Suprapubic skin (tissue), 4 donors: Measurements from ENCODE around the gene MGAT1. TPM values are rescaled to one million over a fixed set of nuclear protein-coding genes. Genes with fewer than 3 reads are reported as not detected.

Experiments used
- DNase-seq, 2 donors: peaks; one replicate each; pipeline ENCODE4 v3.0.0-alpha.2; 2019; ENCODE audit warnings: low spot score in 2 of 2
- H3K27ac ChIP-seq: fragments of 200-600 bp; sonication (generic); one replicate; pipeline ENCODE4 v1.5.1; 2019
- H3K27me3 ChIP-seq: fragments of 200-600 bp; sonication (generic); one replicate; pipeline ENCODE4 v1.5.1; 2019
- H3K36me3 ChIP-seq: fragments of 200-600 bp; sonication (generic); one replicate; pipeline ENCODE4 v1.5.1; 2019
- H3K4me1 ChIP-seq: fragments of 200-600 bp; sonication (generic); one replicate; pipeline ENCODE4 v1.5.1; 2019
- H3K4me3 ChIP-seq: fragments of 200-600 bp; sonication (generic); one replicate; pipeline ENCODE4 v1.5.1; 2019; ENCODE audit warnings: mild to moderate bottlenecking
- H3K9me3 ChIP-seq: fragments of 200-600 bp; sonication (generic); one replicate; pipeline ENCODE4 v1.5.1; 2019
- EP300 ChIP-seq: sonication (generic); formaldehyde crosslinking; IDR thresholded peaks from one replicate; pipeline ENCODE4 v1.6.1; 2017; ENCODE audit warnings: antibody characterized with exemption
- POLR2A ChIP-seq, 2 donors: fragments of 450-650 bp; IDR thresholded peaks; one replicate each; pipeline ENCODE4 v1.6.1; 2017; ENCODE audit warnings: antibody characterized with exemption in 2 of 2, mild to moderate bottlenecking in 2 of 2, moderate library complexity in 2 of 2
- POLR2AphosphoS5 ChIP-seq, 3 donors: sonication (generic); formaldehyde crosslinking; IDR thresholded peaks; one replicate each; pipeline ENCODE4 v1.6.1; 2017; ENCODE audit warnings: antibody characterized with exemption in 3 of 3
- WGBS: methylation state at CpG from one replicate; pipeline ENCODE4 v1.1.5; 2018; 5-methylcytosine and 5-hydroxymethylcytosine counted together
- total RNA-seq, 4 donors: library from RNA; depleted of rRNA; stranded (reverse); fragments of >200 nt; gene quantifications; one replicate each; pipeline ENCODE4 v1.1.0, GENCODE V29; 2016
- TF ChIP-seq, protein P1 (sequence below), 2 donors: fragments of 200-600 bp in 1 of 2; fragments of 450-650 bp in 1 of 2; sonication (generic) in 1 of 2; IDR thresholded peaks; one replicate each; pipeline ENCODE4 v1.5.1; 2016 to 2019; ENCODE audit warnings: antibody characterized with exemption in 2 of 2, mild to moderate bottlenecking in 1 of 2, moderate library complexity in 1 of 2

Gene MGAT1
- total RNA-seq, 4 donors from 2014 or later: 122 to 137 (median 125) TPM

- Histone ChIP-seq H3K9me3 (no peaks in the 10 kb centered on the region), H3K27me3 (no peaks in the 10 kb centered on the region), H3K4me1 (peaks cover 4% of the 10 kb centered on the region), H3K36me3 (no peaks in the 10 kb centered on the region), H3K27ac (no peak overlapping the region), H3K4me3 (no peak overlapping the region)
- DNase-seq: no peak
- 77% methylated on average over 10 of the region's 10 CpGs for WGBS
- no peak for TF ChIP-seq POLR2AphosphoS5 (IDR thresholded peaks at IDR 0.05)
- no peak for TF ChIP-seq POLR2A (IDR thresholded peaks at IDR 0.05)
- no peak for TF ChIP-seq EP300
- TF ChIP-seq, protein P1, sequence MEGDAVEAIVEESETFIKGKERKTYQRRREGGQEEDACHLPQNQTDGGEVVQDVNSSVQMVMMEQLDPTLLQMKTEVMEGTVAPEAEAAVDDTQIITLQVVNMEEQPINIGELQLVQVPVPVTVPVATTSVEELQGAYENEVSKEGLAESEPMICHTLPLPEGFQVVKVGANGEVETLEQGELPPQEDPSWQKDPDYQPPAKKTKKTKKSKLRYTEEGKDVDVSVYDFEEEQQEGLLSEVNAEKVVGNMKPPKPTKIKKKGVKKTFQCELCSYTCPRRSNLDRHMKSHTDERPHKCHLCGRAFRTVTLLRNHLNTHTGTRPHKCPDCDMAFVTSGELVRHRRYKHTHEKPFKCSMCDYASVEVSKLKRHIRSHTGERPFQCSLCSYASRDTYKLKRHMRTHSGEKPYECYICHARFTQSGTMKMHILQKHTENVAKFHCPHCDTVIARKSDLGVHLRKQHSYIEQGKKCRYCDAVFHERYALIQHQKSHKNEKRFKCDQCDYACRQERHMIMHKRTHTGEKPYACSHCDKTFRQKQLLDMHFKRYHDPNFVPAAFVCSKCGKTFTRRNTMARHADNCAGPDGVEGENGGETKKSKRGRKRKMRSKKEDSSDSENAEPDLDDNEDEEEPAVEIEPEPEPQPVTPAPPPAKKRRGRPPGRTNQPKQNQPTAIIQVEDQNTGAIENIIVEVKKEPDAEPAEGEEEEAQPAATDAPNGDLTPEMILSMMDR (IDR thresholded peaks at IDR 0.05): no peak
These were observed 22.5 kb downstream of the MGAT1 start for GRCh38 chr5:180779985-180780610.

- TF ChIP-seq POLR2AphosphoS5 (IDR thresholded peaks at IDR 0.05) (no peak), EP300 (no peak)
- TF ChIP-seq, protein P1 (IDR thresholded peaks at IDR 0.05): no peak
- H3K27me3 ChIP-seq: no peaks in the 10 kb centered on the region
- H3K4me1 ChIP-seq: no peaks in the 10 kb centered on the region
- 100% methylated on average over 1 of the region's 1 CpG for WGBS
- no peak overlapping the region for H3K27ac ChIP-seq
- H3K4me3 ChIP-seq: no peak overlapping the region
- no peaks in the 10 kb centered on the region for H3K36me3 ChIP-seq
- no peak for DNase-seq
- no peaks in the 10 kb centered on the region for H3K9me3 ChIP-seq
These were observed 25.1 kb downstream of the MGAT1 start for GRCh38 chr5:180777475-180777874.

DNA sequence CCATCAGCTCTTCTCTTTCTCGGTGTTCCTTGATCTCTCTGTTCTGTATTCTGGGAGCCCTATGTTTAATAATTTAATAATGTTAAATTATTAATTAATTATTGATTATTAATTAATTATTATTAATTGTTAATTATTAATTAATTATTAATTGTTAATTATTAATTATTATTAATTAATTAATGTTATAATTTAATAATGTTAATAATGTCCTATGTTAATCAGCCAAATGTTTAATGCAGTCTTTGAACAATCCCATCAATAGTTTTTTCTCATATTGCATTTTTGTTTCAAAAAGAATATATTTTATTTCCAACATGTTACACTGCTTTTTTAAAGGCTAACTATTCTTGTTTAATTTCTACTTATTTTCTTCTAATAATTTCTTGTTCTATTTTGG, 26.2 kb downstream of the MGAT1 start:
- WGBS: 95% methylated on average over 1 of the region's 1 CpG
- Histone ChIP-seq H3K4me1 (no peaks in the 10 kb centered on the region), H3K27me3 (no peaks in the 10 kb centered on the region), H3K4me3 (no peak overlapping the region), H3K27ac (no peak overlapping the region), H3K36me3 (no peaks in the 10 kb centered on the region), H3K9me3 (no peaks in the 10 kb centered on the region)
- no peak for DNase-seq
- TF ChIP-seq POLR2A (IDR thresholded peaks at IDR 0.05): no peak
- TF ChIP-seq, protein P1 (IDR thresholded peaks at IDR 0.05): no peak
- no peak for TF ChIP-seq EP300

DNA sequence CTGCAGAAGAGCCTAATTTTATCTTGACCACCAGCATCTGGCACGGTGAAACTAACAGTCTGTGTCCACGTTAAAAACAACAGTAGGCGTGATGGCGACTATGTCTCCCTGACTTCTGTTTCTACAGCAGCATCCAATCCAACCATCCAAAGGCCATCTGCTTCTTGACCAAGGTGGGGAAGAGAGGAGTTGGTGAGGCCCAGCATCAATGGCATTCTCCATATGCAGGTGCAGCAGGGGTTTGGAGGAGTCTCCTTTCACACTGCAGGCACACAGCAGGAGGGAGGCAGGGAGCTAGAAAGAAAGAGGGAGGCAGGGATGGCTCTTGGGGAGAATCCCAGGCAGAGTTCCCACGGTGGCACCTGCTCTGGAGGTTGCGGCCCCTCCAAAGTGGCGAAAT, 27.0 kb downstream of the MGAT1 start:
- 91% methylated on average over 7 of the region's 7 CpGs for WGBS
- H3K27me3 ChIP-seq: no peaks in the 10 kb centered on the region
- H3K4me1 ChIP-seq: no peaks in the 10 kb centered on the region
- H3K27ac ChIP-seq: no peak overlapping the region
- TF ChIP-seq, protein P1 (IDR thresholded peaks at IDR 0.05): no peak
- TF ChIP-seq POLR2A (IDR thresholded peaks at IDR 0.05) (no peak), POLR2AphosphoS5 (IDR thresholded peaks at IDR 0.05) (no peak), EP300 (no peak)
- no peak overlapping the region for H3K4me3 ChIP-seq
- DNase-seq: no peak
- no peaks in the 10 kb centered on the region for H3K36me3 ChIP-seq
- no peaks in the 10 kb centered on the region for H3K9me3 ChIP-seq

DNA sequence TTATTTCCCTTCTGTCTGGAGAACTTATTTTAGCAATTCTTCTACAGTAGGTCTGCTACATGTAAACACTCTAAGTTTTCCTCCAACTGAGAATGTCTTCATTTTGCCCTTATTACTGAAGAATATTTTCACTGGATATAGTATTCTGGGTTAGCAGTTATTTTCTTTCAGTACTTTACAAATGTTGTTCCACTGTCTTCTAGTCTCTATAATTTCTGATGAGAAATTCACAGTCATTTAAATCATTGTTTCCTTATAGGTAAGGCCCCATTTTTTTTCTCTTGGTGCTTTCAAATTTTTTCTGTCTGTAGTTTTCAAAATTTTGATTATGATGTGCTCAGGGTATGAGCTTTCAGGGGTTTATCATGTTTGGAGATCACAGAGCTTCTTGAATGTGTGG, 30.8 kb downstream of the MGAT1 start:
- DNase-seq: no peak
- Histone ChIP-seq H3K4me3 (no peak overlapping the region), H3K9me3 (no peaks in the 10 kb centered on the region), H3K4me1 (no peaks in the 10 kb centered on the region), H3K27me3 (no peaks in the 10 kb centered on the region), H3K27ac (no peak overlapping the region), H3K36me3 (no peaks in the 10 kb centered on the region)
- TF ChIP-seq POLR2AphosphoS5 (IDR thresholded peaks at IDR 0.05) (no peak), POLR2A (IDR thresholded peaks at IDR 0.05) (no peak)

- H3K4me1 ChIP-seq: no peaks in the 10 kb centered on the region
- H3K9me3 ChIP-seq: no peaks in the 10 kb centered on the region
- no peaks in the 10 kb centered on the region for H3K36me3 ChIP-seq
- H3K27ac ChIP-seq: no peak overlapping the region
- 77% methylated on average over 3 of the region's 3 CpGs for WGBS
- TF ChIP-seq POLR2AphosphoS5 (IDR thresholded peaks at IDR 0.05) (no peak), EP300 (no peak), POLR2A (IDR thresholded peaks at IDR 0.05) (no peak)
- TF ChIP-seq, protein P1 (IDR thresholded peaks at IDR 0.05): no peak
- DNase-seq: no peak
- H3K27me3 ChIP-seq: no peaks in the 10 kb centered on the region
- no peak overlapping the region for H3K4me3 ChIP-seq
These were observed 32.8 kb downstream of the MGAT1 start for GRCh38 chr5:180769821-180770220.
